HFFc6 (cell line): Measurements from ENCODE around the gene ZNF239. TPM values are rescaled to one million over a fixed set of nuclear protein-coding genes. Genes with fewer than 3 reads are reported as not detected.
"Not testable (repeated sequence)": the region's sequence is repeated elsewhere in the genome, so short reads cannot be mapped to it uniquely, and the experiment has no call there.

ENCODE experiments used
- DNase-seq: peaks from one replicate; pipeline ENCODE4 v3.0.0-alpha.2; 2018
- H3K27ac Mint-ChIP-seq: 2 replicates; pipeline ENCODE4 v1.8.0; 2020; ENCODE audit warnings: mild to moderate bottlenecking, mixed read lengths
- H3K27me3 Mint-ChIP-seq: 2 replicates; pipeline ENCODE4 v1.8.0; 2021; ENCODE audit warnings: mild to moderate bottlenecking, moderate library complexity, mixed read lengths; ENCODE audit not compliant: insufficient read depth
- H3K36me3 Mint-ChIP-seq: 2 replicates; pipeline ENCODE4 v1.8.0; 2021; ENCODE audit warnings: low read depth, mixed read lengths
- H3K4me1 Mint-ChIP-seq: 2 replicates; pipeline ENCODE4 v1.8.0; 2020; ENCODE audit warnings: low read depth, mixed read lengths
- H3K4me3 Mint-ChIP-seq: 2 replicates; pipeline ENCODE4 v1.8.0; 2020; ENCODE audit warnings: mild to moderate bottlenecking, moderate library complexity, mixed read lengths
- H3K9me3 Mint-ChIP-seq: 2 replicates; pipeline ENCODE4 v1.8.0; 2020; ENCODE audit warnings: mild to moderate bottlenecking, mixed read lengths
- CTCF ChIP-seq: fragments of 200-600 bp; sonication (generic); IDR thresholded peaks from 2 replicates; pipeline ENCODE4 v1.5.0; 2021; ENCODE audit warnings: antibody characterized with exemption, mild to moderate bottlenecking
- total RNA-seq, 6 experiments: library from RNA; stranded (reverse); fragmentation: NEBNext Ultra II Directional; extraction: Animal tissue kit (Norgen Biotek cat#: 25700); gene quantifications; 2 replicates in 1 of 6; 3 replicates in 5 of 6; pipeline ENCODE4 v1.2.3, GENCODE V29; 2021

ZNF239 gene
- total RNA-seq, 6 experiments from 2014 or later = 4.2 to 7.5 (median 4.7) TPM

- Mint-ChIP-seq H3K4me3 (peak overlapping the region; percentile 50), H3K36me3 (peaks cover 69% of the 10 kb centered on the region), H3K9me3 (peaks cover 29% of the 10 kb centered on the region), H3K4me1 (peaks cover 69% of the 10 kb centered on the region), H3K27me3 (peaks cover 3% of the 10 kb centered on the region; the same call in 1 of the 2 replicates), H3K27ac (peak overlapping the region; percentile 66)
- TF ChIP-seq CTCF = no peak
- peak; percentile 48 for DNase-seq
These were observed 36.2 kb upstream of the ZNF239 start for GRCh38 chr10:43610636-43611035.

DNA sequence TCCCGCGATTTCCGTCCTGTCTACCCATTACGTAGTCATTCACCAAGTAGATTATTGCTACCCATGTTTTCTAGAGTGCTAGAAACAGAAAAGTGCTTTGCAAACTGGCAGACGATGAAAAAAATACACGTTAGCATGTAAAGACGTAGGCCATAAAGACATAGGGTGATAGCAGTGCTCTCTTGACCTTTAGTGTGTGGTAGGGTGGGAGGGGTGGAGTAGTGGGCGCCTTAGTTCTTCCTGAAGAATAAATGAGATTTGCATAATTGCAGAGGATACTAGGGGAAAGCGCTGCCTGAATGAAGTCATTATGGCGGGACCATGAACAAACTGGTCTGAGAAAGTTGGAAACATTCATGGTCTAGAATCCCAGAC lies 32.8 kb upstream of the ZNF239 start:
- Mint-ChIP-seq H3K36me3 (peaks cover 52% of the 10 kb centered on the region), H3K4me3 (peak overlapping the region; percentile 87), H3K9me3 (peaks cover 3% of the 10 kb centered on the region; the same call in 1 of the 2 replicates), H3K27ac (peak overlapping the region; percentile 63; the same call in 1 of the 2 replicates), H3K4me1 (peaks cover 53% of the 10 kb centered on the region), H3K27me3 (peaks cover 1% of the 10 kb centered on the region; the same call in 1 of the 2 replicates)
- no peak for DNase-seq
- no peak for TF ChIP-seq CTCF

GRCh38 chr10:43606323-43607198 lies 32.1 kb upstream of the ZNF239 start, which contains the start of gene ZNF485:
ZNF485 (plus strand) TSS chr10:43606438; CDS start chr10:43607051, 613 bp downstream.
- Mint-ChIP-seq H3K9me3 (peaks cover 3% of the 10 kb centered on the region; the same call in 1 of the 2 replicates), H3K27me3 (peaks cover 6% of the 10 kb centered on the region), H3K36me3 (peaks cover 49% of the 10 kb centered on the region), H3K4me1 (peaks cover 51% of the 10 kb centered on the region), H3K4me3 (peak within 1 kb of the TSS; percentile 87), H3K27ac (peak within 1 kb of the TSS; percentile 63)
- no peak for TF ChIP-seq CTCF
- peak; percentile 42 for DNase-seq

DNA sequence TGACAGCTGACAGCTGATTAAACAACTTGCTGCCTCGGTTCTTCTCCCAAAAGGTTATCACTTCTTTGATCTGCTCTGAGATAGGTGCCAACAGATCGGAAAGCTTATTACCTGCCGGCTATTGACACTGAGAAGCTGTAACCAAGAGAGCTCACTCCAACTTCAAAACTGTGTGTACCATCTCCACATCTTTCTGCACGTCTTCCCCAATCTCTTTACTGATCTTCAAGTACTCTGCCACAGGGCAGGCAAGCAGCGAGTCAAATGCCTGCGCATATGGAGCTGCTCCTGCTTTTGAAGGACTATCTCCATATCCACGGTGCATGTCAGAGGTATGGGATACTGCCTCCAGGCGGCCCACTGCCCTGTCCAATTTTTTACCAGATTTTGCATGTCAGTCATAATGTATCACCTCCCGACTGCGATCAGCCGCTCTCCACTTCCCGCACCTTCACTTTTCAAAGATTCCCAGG lies 31.5 kb upstream of the ZNF239 start:
- H3K27ac Mint-ChIP-seq = peak overlapping the region; percentile 32
- peaks cover 49% of the 10 kb centered on the region for H3K4me1 Mint-ChIP-seq
- peaks cover 48% of the 10 kb centered on the region for H3K36me3 Mint-ChIP-seq
- peaks cover 3% of the 10 kb centered on the region; the same call in 1 of the 2 replicates for H3K9me3 Mint-ChIP-seq
- DNase-seq = no peak
- peaks cover 7% of the 10 kb centered on the region for H3K27me3 Mint-ChIP-seq
- no peak for TF ChIP-seq CTCF
- peak overlapping the region; percentile 87 for H3K4me3 Mint-ChIP-seq

GRCh38 chr10:43601576-43601975 lies 27.2 kb upstream of the ZNF239 start:
- not testable (repeated sequence) for H3K27ac Mint-ChIP-seq, DNase-seq, H3K4me3 Mint-ChIP-seq, H3K27me3 Mint-ChIP-seq, H3K9me3 Mint-ChIP-seq, H3K36me3 Mint-ChIP-seq
- H3K4me1 Mint-ChIP-seq = peaks cover 11% of the 10 kb centered on the region

DNA sequence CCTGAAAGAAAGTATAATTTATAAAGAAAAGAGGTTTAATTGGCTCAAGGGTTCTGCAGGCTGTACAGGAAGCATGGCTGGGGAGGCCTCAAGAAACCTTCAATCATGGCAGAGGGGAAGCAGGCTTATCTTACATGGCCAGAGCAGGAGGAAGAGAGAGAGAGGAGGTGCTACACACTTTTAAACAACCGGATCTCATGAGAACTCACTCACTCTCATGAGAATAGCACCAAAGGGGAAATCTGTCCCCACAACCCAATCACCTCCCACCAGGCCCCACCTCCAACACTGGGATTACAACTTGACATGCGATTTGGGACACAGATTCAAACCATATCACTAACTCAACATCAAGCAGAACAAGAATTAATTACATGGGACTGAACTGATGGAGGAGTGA lies 24.9 kb upstream of the ZNF239 start:
- peaks cover 7% of the 10 kb centered on the region for H3K27me3 Mint-ChIP-seq
- 0 out of 2 replicates have a peak, but pooled peaks cover 4% of the 10 kb centered on the region for H3K36me3 Mint-ChIP-seq
- no peak for DNase-seq
- no peak for TF ChIP-seq CTCF
- H3K27ac Mint-ChIP-seq = no peak overlapping the region
- peaks cover 23% of the 10 kb centered on the region for H3K4me1 Mint-ChIP-seq
- no peaks in the 10 kb centered on the region for H3K9me3 Mint-ChIP-seq
- no peak overlapping the region for H3K4me3 Mint-ChIP-seq
